PFSK-1 (cell line): ENCODE data around the gene C6orf132.

Experiments used
- FOXP2 ChIP-seq: optimal IDR thresholded peaks from 2 replicates; pipeline ENCODE3; 2011; ENCODE audit warnings: borderline replicate concordance, control low read depth, inconsistent platforms; ENCODE audit not compliant: insufficient read depth; ENCODE audit errors: extremely low read length, extremely low read depth
- POLR2AphosphoS5 ChIP-seq: IDR thresholded peaks from 2 replicates; pipeline ENCODE4 v1.6.1; 2012; ENCODE audit warnings: low read depth, mild to moderate bottlenecking, control low read depth, low read length, moderate library complexity
- REST ChIP-seq, 2 experiments: IDR thresholded peaks; 2 replicates each; pipeline versions ENCODE4 v1.6.1 to v1.8.0; 2011 to 2012; ENCODE audit warnings: low read depth in 2 of 2, low read length in 2 of 2, control low read depth in 1 of 2, inconsistent platforms in 1 of 2, mild to moderate bottlenecking in 1 of 2, moderate library complexity in 1 of 2; ENCODE audit not compliant: insufficient read depth in 1 of 2
- SIN3A ChIP-seq: IDR thresholded peaks from 2 replicates; pipeline ENCODE4 v1.6.1; 2012; ENCODE audit warnings: mild to moderate bottlenecking, low read length, moderate library complexity, borderline replicate concordance; ENCODE audit not compliant: insufficient read depth
- TAF1 ChIP-seq: IDR thresholded peaks from 2 replicates; pipeline ENCODE4 v1.6.1; 2012; ENCODE audit warnings: low read length, control low read depth, borderline replicate concordance; ENCODE audit not compliant: insufficient read depth

The C6orf132 gene

GRCh38 chr6:42168650-42169049 is 26.2 kb upstream of the C6orf132 start:
- no peak for TF ChIP-seq POLR2AphosphoS5
- no peak for TF ChIP-seq FOXP2
- TF ChIP-seq SIN3A, result no peak
- TF ChIP-seq REST (IDR thresholded peaks at IDR 0.05; ENCODE audit: insufficient read depth in 1 of 2, low read depth in 2 of 2, low read length in 2 of 2), result no peak
- no peak for TF ChIP-seq TAF1

- no peak for TF ChIP-seq REST (IDR thresholded peaks at IDR 0.05; ENCODE audit: insufficient read depth in 1 of 2, low read depth in 2 of 2, low read length in 2 of 2)
- no peak for TF ChIP-seq SIN3A
- TF ChIP-seq TAF1, result no peak
- TF ChIP-seq FOXP2, result no peak
- TF ChIP-seq POLR2AphosphoS5, result no peak
These were observed 24.2 kb upstream of the C6orf132 start for GRCh38 chr6:42166444-42167141.

GRCh38 chr6:42165016-42165415 is 22.6 kb upstream of the C6orf132 start:
- TF ChIP-seq SIN3A, result no peak
- no peak for TF ChIP-seq FOXP2
- no peak for TF ChIP-seq TAF1
- no peak for TF ChIP-seq REST (IDR thresholded peaks at IDR 0.05; ENCODE audit: insufficient read depth in 1 of 2, low read depth in 2 of 2, low read length in 2 of 2)
- TF ChIP-seq POLR2AphosphoS5, result no peak

DNA sequence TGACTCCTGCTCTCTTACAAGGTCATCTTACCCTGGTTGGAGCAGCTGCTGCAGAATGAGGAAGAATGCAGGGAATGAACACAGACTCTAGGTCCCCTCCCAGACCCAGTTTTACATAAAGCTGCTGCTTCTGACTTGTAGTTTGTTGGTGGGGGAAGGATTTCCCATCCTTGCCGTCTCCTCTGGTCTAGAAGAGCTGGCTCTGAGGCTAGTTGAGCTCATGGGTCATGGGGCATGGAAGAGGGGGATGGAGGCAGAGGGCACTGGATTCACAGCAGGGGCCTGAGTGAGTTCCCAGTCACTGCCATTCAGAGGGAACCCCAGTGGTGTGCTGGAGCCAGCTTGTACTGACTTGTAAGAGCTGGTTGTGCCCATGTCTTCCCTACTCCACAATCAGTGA is 21.6 kb upstream of the C6orf132 start:
- TF ChIP-seq REST (IDR thresholded peaks at IDR 0.05; ENCODE audit: insufficient read depth in 1 of 2, low read depth in 2 of 2, low read length in 2 of 2) (no peak), FOXP2 (no peak), SIN3A (no peak), POLR2AphosphoS5 (no peak), TAF1 (no peak)

GRCh38 chr6:42162812-42163211 is 20.4 kb upstream of the C6orf132 start:
- TF ChIP-seq TAF1 (no peak), POLR2AphosphoS5 (no peak), SIN3A (no peak), REST (IDR thresholded peaks at IDR 0.05; ENCODE audit: insufficient read depth in 1 of 2, low read depth in 2 of 2, low read length in 2 of 2) (no peak), FOXP2 (no peak)
